GM12878 (cell line): ENCODE results near the gene MIR17HG. TPM values are rescaled to one million over a fixed set of nuclear protein-coding genes. Genes with fewer than 3 reads are reported as not detected.

Source experiments
- ATAC-seq: fragments of 200-7000 bp; cut with Tn5 transposase; 3 replicates; pipeline ENCODE4 v1.9.1; 2020; ENCODE audit warnings: mild to moderate bottlenecking, moderate library complexity
- Bru-seq: library from RNA; stranded (reverse); fragments of 400-500 nt; gene quantifications from one replicate; lab custom pipeline; 2021; lab: Mats Ljungman, UMichigan
- BruChase-seq, 2 experiments: library from RNA; stranded (reverse); fragments of 400-500 nt; gene quantifications; one replicate each; lab custom pipeline; 2021; lab: Mats Ljungman, UMichigan
- BruUV-seq: library from RNA; stranded (reverse); fragments of 400-500 nt; replicated peaks from 2 replicates; lab custom pipeline; 2021; lab: Mats Ljungman, UMichigan
- CTCF ChIA-PET: fragments of 300-600 bp; sonication (Branson Sonifier 250); formaldehyde crosslinking; extraction: SDS; loops from one replicate; lab custom pipeline; 2021; ENCODE audit warnings: inconsistent platforms; lab: Yijun Ruan, JAX
- POLR2A ChIA-PET: fragments of 350-600 bp; formaldehyde crosslinking; extraction: SDS; loops from one replicate; lab custom pipeline; 2021; ENCODE audit warnings: inconsistent platforms; lab: Charles Lee
- RAD21 ChIA-PET: fragments of 300-600 bp; sonication (Branson Sonifier 250); formaldehyde crosslinking; loops from one replicate; lab custom pipeline; 2023; ENCODE audit warnings: antibody characterized with exemption; ENCODE audit not compliant: unreplicated experiment; lab: Charles Lee
- SMC1A ChIA-PET: fragments of 300-600 bp; sonication (Branson Sonifier 250); formaldehyde crosslinking; loops from one replicate; lab custom pipeline; 2023; ENCODE audit not compliant: unreplicated experiment, uncharacterized antibody; lab: Charles Lee
- DNase-seq: peaks from one replicate; pipeline ENCODE4 v3.0.0-alpha.2; 2011; ENCODE audit warnings: low read depth, low spot score
- FAIRE-seq: peaks from 3 replicates; lab custom pipeline; 2011; peaks lifted over from hg19 to GRCh38; lab: Jason Lieb, UNC
- H2AFZ ChIP-seq: 2 replicates; pipeline ENCODE4 v1.6.0; 2011; ENCODE audit warnings: low read depth, low read length, control low read depth; ENCODE audit not compliant: control insufficient read depth
- H3K27ac ChIP-seq: 2 replicates; pipeline ENCODE4 v1.5.1; 2011; ENCODE audit warnings: control low read depth; ENCODE audit not compliant: control insufficient read depth, insufficient read depth
- H3K27me3 ChIP-seq, 2 experiments: replicated peaks in 1 of 2; 2 replicates each; pipeline versions ENCODE4 v1.6.0 to v1.6.1; 2011; ENCODE audit warnings: low read length in 1 of 2; ENCODE audit not compliant: control insufficient read depth in 2 of 2, insufficient read depth in 2 of 2
- H3K36me3 ChIP-seq, 2 experiments: 2 replicates each; pipeline ENCODE4 v1.5.1; 2011; ENCODE audit warnings: low read length in 1 of 2; ENCODE audit not compliant: control insufficient read depth in 2 of 2, insufficient read depth in 2 of 2
- H3K4me1 ChIP-seq: 2 replicates; pipeline ENCODE4 v1.6.1; 2011; ENCODE audit warnings: mild to moderate bottlenecking, low read length, moderate library complexity, mixed read lengths; ENCODE audit not compliant: control insufficient read depth, insufficient read depth
- H3K4me2 ChIP-seq: 2 replicates; pipeline ENCODE4 v1.6.0; 2011; ENCODE audit warnings: control low read depth; ENCODE audit not compliant: control insufficient read depth, insufficient read depth
- H3K4me3 ChIP-seq: fragments of 200-600 bp; sonication (generic); 2 replicates; pipeline ENCODE4 v1.5.1; 2016
- H3K79me2 ChIP-seq: 2 replicates; pipeline ENCODE4 v1.6.0; 2011; ENCODE audit warnings: low read length; ENCODE audit not compliant: control insufficient read depth, insufficient read depth
- H3K9ac ChIP-seq: 2 replicates; pipeline ENCODE4 v1.8.0; 2011; ENCODE audit warnings: low read length, control low read depth, mixed read lengths; ENCODE audit not compliant: control insufficient read depth, insufficient read depth
- H3K9me3 ChIP-seq: replicated peaks from 3 replicates; pipeline ENCODE4 v1.5.1; 2011; ENCODE audit warnings: mild to moderate bottlenecking, low read length; ENCODE audit not compliant: control insufficient read depth, insufficient read depth
- H4K20me1 ChIP-seq: 2 replicates; pipeline ENCODE4 v1.6.0; 2011; ENCODE audit not compliant: control insufficient read depth, insufficient read depth
- ASH2L ChIP-seq: fragments of 300-600, 200-600 bp; sonication (generic); IDR thresholded peaks from 2 replicates; pipeline ENCODE4 v1.6.1; 2017; ENCODE audit warnings: low read depth, mild to moderate bottlenecking, borderline replicate concordance
- CHD2 ChIP-seq: IDR thresholded peaks from 2 replicates; pipeline ENCODE4 v1.6.1; 2011; ENCODE audit warnings: low read depth, low read length, improper control_type of control experiment, borderline replicate concordance
- DPF2 ChIP-seq: fragments of 450-650 bp; IDR thresholded peaks from 2 replicates; pipeline ENCODE4 v1.6.1; 2017; ENCODE audit warnings: mild to moderate bottlenecking
- FOS ChIP-seq: IDR thresholded peaks from 3 replicates; pipeline ENCODE4 v1.6.1; 2011; ENCODE audit warnings: borderline replicate concordance; ENCODE audit not compliant: insufficient read length; ENCODE audit errors: extremely low read depth
- IRF3 ChIP-seq: fragments of 450-650 bp; IDR thresholded peaks from 2 replicates; pipeline ENCODE4 v1.6.1; 2014; ENCODE audit warnings: mild to moderate bottlenecking
- NKRF ChIP-seq: fragments of 450-650 bp; conservative IDR thresholded peaks from 2 replicates; pipeline ENCODE4 v1.6.1; 2017; ENCODE audit warnings: mild to moderate bottlenecking, moderate library complexity
- SIN3A ChIP-seq: IDR thresholded peaks from 2 replicates; pipeline ENCODE4 v1.6.1; 2012; ENCODE audit warnings: low read depth, low read length, improper control_type of control experiment
- SPI1 ChIP-seq: IDR thresholded peaks from 2 replicates; pipeline ENCODE4 v1.6.1; 2011; ENCODE audit warnings: low read depth, mild to moderate bottlenecking, low read length, moderate library complexity, borderline replicate concordance; ENCODE audit not compliant: insufficient read depth
- SRF ChIP-seq, 2 experiments: IDR thresholded peaks; 2 replicates each; pipeline ENCODE4 v1.6.1; 2011; ENCODE audit warnings: low read depth in 2 of 2, low read length in 2 of 2, mild to moderate bottlenecking in 1 of 2, moderate library complexity in 1 of 2
- WGBS: methylation state at CpG from one replicate; pipeline ENCODE4 v1.1.6; 2016; ENCODE audit warnings: low lambda C conversion rate; ENCODE audit not compliant: insufficient replicate concordance, insufficient coverage; ENCODE audit errors: missing lambda C conversion rate; 5-methylcytosine and 5-hydroxymethylcytosine counted together
- in situ Hi-C: fragments of 300-500 bp; cut with MboI; formaldehyde crosslinking; loops from 9 replicates; pipeline ENCODE4 v1.14.3; 2018; ENCODE audit warnings: mixed read lengths
- intact Hi-C: fragments of 100-400 bp; cut with micrococcal nuclease; formaldehyde crosslinking; loops from one replicate; pipeline ENCODE4 v1.14.2; 2022; ENCODE audit not compliant: unreplicated experiment
- long read RNA-seq, 2 experiments: library from polyadenylated mRNA; unstranded; transcript quantifications; one replicate each; pipeline ENCODE4 v2.0.0, GENCODE V29; 2019 to 2020
- polyA minus RNA-seq, 3 experiments: library from RNA; depleted of rRNA, polyadenylated mRNA; stranded (reverse); fragments of >200 nt; gene quantifications; 2 replicates each; pipeline ENCODE4 v1.2.3, GENCODE V29; 2011
- polyA plus RNA-seq, 11 experiments: library from polyadenylated mRNA; depleted of rRNA in 4 of 11; unstranded in 6 of 11; stranded (reverse) in 5 of 11; fragments of >200 nt; fragmentation: Nextera tagmentation in 4 of 11; fragmentation: Illumina TruSeq in 1 of 11; extraction: Ambion mirVana in 4 of 11; extraction: Trizol in 1 of 11; gene quantifications; 1 replicate in 1 of 11; 2 replicates in 10 of 11; pipeline versions ENCODE4 v1.2.1 to v1.2.3, GENCODE V29; 2011 to 2016; ENCODE audit warnings: inconsistent platforms in 2 of 11, missing spikeins in 2 of 11, low read depth in 1 of 11
- total RNA-seq, 4 experiments: library from RNA; depleted of rRNA in 3 of 4; stranded (reverse); fragments of >200 nt in 3 of 4; fragmentation: Illumina TruSeq in 1 of 4; extraction: Trizol in 1 of 4; gene quantifications; 2 replicates each; pipeline versions ENCODE4 v1.2.1 to v1.2.3, GENCODE V29; 2013 to 2021
- TF ChIP-seq, protein P1 (sequence below): fragments of 450-650 bp; IDR thresholded peaks from 2 replicates; pipeline ENCODE4 v1.6.1; 2017; ENCODE audit warnings: mild to moderate bottlenecking, moderate library complexity

Gene MIR17HG
- total RNA-seq (2013; cell fraction: nucleolus; rRNA removed), result 157 and 159 TPM in 2 replicates
- total RNA-seq (2014; rRNA removed) (34.8 and 44.1 TPM in 2 replicates), total RNA-seq (2014; rRNA removed; fragmentation: Illumina TruSeq; extraction: Trizol) (37.7 and 39.9 TPM in 2 replicates), total RNA-seq (2021) (21.2 and 23.5 TPM in 2 replicates), polyA plus RNA-seq (2011; rRNA removed) (16.6 and 29.5 TPM in 2 replicates), polyA plus RNA-seq (2014; fragmentation: Illumina TruSeq; extraction: Trizol) (11.9 and 16.6 TPM in 2 replicates), polyA plus RNA-seq (2014; fragmentation: Nextera tagmentation; extraction: Ambion mirVana) (10 to 100 TPM; 11.6 to 13.6 TPM), polyA plus RNA-seq (2014; rRNA removed) (16.4 and 19.4 TPM in 2 replicates), polyA plus RNA-seq (2016; fragmentation: Nextera tagmentation; extraction: Ambion mirVana) (1 to 10 TPM; 4.4 to 5.1 TPM), polyA minus RNA-seq (2011; rRNA and poly(A)+ RNA removed) (27.6 and 40.8 TPM in 2 replicates), Bru-seq, nascent RNA (percentile 99 among the genes with signal in this experiment), BruChase-seq, experiment 1, labeled RNA remaining after a 6-hour chase (percentile 73 among the genes with signal in this experiment), BruChase-seq, experiment 2, labeled RNA remaining after a 2-hour chase (percentile 82 among the genes with signal in this experiment)
- polyA plus RNA-seq (2011; ENCODE audit: low read depth), result 6.4 TPM
- polyA plus RNA-seq (2011; cell fraction: cytosol; rRNA removed), result 3.0 and 3.6 TPM in 2 replicates
- polyA plus RNA-seq (2011; cell fraction: nucleus; rRNA removed), result 20.1 and 26.2 TPM in 2 replicates
- polyA plus RNA-seq (2012), result 8.0 and 13.4 TPM in 2 replicates
- polyA minus RNA-seq (2011; cell fraction: cytosol; rRNA and poly(A)+ RNA removed), result 3.7 and 3.9 TPM in 2 replicates
- 124 and 145 TPM in 2 replicates for polyA minus RNA-seq (2011; cell fraction: nucleus; rRNA and poly(A)+ RNA removed)
- long read RNA-seq, experiment 1, result 0 reads
- long read RNA-seq, experiment 2, result 0 reads

GRCh38 chr13:91347202-91347995, at the start of gene MIR17HG:
MIR17HG (plus strand) TSS chr13:91347687.
- FAIRE-seq, result no peak
- CTCF ChIA-PET, result interaction anchor here (0.6 to 2.8 kb wide), 6 partner anchors 17 to 212 kb away, joined by 3 to 40 read pairs (median 6); no protein-coding TSS in a partner anchor
- WGBS, result under 1% methylated on average over 62 of the region's 103 CpGs
- 0 out of 2 replicates have a peak, but pooled peaks have one; percentile 36 for TF ChIP-seq CHD2
- TF ChIP-seq, protein P1, sequence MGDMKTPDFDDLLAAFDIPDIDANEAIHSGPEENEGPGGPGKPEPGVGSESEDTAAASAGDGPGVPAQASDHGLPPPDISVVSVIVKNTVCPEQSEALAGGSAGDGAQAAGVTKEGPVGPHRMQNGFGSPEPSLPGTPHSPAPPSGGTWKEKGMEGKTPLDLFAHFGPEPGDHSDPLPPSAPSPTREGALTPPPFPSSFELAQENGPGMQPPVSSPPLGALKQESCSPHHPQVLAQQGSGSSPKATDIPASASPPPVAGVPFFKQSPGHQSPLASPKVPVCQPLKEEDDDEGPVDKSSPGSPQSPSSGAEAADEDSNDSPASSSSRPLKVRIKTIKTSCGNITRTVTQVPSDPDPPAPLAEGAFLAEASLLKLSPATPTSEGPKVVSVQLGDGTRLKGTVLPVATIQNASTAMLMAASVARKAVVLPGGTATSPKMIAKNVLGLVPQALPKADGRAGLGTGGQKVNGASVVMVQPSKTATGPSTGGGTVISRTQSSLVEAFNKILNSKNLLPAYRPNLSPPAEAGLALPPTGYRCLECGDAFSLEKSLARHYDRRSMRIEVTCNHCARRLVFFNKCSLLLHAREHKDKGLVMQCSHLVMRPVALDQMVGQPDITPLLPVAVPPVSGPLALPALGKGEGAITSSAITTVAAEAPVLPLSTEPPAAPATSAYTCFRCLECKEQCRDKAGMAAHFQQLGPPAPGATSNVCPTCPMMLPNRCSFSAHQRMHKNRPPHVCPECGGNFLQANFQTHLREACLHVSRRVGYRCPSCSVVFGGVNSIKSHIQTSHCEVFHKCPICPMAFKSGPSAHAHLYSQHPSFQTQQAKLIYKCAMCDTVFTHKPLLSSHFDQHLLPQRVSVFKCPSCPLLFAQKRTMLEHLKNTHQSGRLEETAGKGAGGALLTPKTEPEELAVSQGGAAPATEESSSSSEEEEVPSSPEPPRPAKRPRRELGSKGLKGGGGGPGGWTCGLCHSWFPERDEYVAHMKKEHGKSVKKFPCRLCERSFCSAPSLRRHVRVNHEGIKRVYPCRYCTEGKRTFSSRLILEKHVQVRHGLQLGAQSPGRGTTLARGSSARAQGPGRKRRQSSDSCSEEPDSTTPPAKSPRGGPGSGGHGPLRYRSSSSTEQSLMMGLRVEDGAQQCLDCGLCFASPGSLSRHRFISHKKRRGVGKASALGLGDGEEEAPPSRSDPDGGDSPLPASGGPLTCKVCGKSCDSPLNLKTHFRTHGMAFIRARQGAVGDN, result peak; percentile 78
- TF ChIP-seq IRF3, result no peak
- peak; percentile 32; the same call in 1 of the 2 replicates for TF ChIP-seq ASH2L
- TF ChIP-seq FOS, result no peak
- TF ChIP-seq SRF (IDR thresholded peaks at IDR 0.05; ENCODE audit: low read depth in 2 of 2, low read length in 2 of 2), result 0 out of 4 replicates have a peak, but pooled peaks of 1 of the 2 experiments have one; percentile 17
- peak; percentile 92 for TF ChIP-seq NKRF
- peak; percentile 84 for TF ChIP-seq DPF2
- peak; percentile 57; the same call in 1 of the 2 replicates for TF ChIP-seq SIN3A
- TF ChIP-seq SPI1, result no peak

More at GRCh38 chr13:91347202-91347995, at the start of gene MIR17HG:
- H3K9ac ChIP-seq, result peak within 1 kb of the TSS; percentile 87
- ChIA-PET RAD21 (interaction anchor here (3.4 to 4.4 kb wide), 2 partner anchors 16 to 33 kb away, joined by 31 to 60 read pairs; no protein-coding TSS in a partner anchor), POLR2A (interaction anchor here (0.9 to 3.2 kb wide), 4 partner anchors 13 to 33 kb away, joined by 3 to 15 read pairs (median 8); no protein-coding TSS in a partner anchor), SMC1A (interaction anchor here (0.8 to 4.6 kb wide), 8 partner anchors 16 to 58 kb away, joined by 3 to 47 read pairs (median 4); no protein-coding TSS in a partner anchor)
- H3K79me2 ChIP-seq, result peaks cover 47% of the 10 kb centered on the region
- DNase-seq (peak; percentile 55), ATAC-seq (peak; percentile 70)
- in situ Hi-C loops, result no loop called here
- BruUV-seq, result no TSS peak
- peak within 1 kb of the TSS; percentile 69 for H2AFZ ChIP-seq
- no peaks in the 10 kb centered on the region for H3K27me3 ChIP-seq
- H3K36me3 ChIP-seq, result peaks cover 3 to 13% of the 10 kb centered on the region in 2 experiments; a peak in 3 of 4 replicates
- peak within 1 kb of the TSS; percentile 72 for H3K4me3 ChIP-seq
- intact Hi-C loops, result loop anchor here (2.0 kb wide), 1 partner anchor 17 kb away; no protein-coding TSS in a partner anchor
- peak within 1 kb of the TSS; percentile 86 for H3K27ac ChIP-seq
- H3K4me2 ChIP-seq, result peak within 1 kb of the TSS; percentile 98
- H3K9me3 ChIP-seq, result no peaks in the 10 kb centered on the region
- peaks cover 5% of the 10 kb centered on the region; the same call in 1 of the 2 replicates for H4K20me1 ChIP-seq
- H3K4me1 ChIP-seq, result peaks cover 11% of the 10 kb centered on the region; the same call in 1 of the 2 replicates
